OCI-M1 (cell line): ENCODE data around the gene GFOD2.
A peak's percentile ranks its signal among the peaks of the same experiment; 100 is the strongest.

ENCODE experiments used
- DNase-seq: peaks from one replicate; lab custom pipeline; 2025; lab: John Stamatoyannopoulos, UW

Gene GFOD2

DNA sequence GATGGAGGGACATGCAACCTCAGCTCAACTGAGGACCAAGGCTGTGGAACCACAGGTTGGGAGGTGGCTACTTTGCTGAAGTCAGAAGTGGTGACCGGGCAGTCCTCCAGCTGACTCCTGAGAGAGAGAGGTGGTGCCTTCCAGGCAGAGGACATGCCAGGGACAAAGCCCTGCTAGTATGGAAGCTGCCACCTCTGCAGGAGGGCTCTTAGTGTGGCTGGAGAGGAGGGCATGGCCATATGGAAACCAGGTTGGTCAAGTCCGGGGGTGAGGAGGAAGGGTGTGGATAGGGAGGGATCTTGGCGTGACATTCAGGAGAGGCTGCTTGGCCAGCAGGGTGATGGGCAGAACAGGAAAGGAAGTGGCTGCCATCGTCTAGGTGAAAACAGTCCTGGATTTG lies 46.8 kb downstream of the GFOD2 start:
- no peak for DNase-seq

DNA sequence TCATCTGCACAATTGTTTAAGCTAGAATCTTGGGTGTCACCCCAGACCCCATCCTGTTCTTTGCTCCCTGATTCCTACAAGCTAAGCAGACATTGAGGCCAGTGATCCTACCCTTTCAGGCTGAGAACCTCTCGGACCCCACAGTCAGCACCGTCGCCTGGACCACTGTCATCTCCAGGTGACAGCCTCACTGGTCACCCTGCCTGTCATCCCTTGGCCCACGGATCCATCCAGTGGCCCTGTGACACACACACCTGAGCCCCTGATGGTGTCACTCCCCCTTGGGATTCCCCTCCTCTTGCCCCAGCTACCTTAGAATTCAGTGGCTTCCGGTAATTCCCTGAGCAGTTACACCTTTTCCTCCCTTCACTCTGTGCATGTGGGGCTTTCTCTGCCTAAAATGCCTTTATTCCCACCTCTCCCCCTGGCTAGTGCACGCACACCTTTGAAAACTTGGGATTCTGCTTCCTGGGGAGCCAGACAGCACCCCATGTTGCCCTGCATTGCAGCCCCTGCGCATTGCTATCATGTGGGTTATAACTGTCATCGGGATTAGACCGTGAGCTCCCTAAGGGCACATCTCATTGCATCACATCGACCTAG lies 49.5 kb downstream of the GFOD2 start:
- no peak for DNase-seq

DNA sequence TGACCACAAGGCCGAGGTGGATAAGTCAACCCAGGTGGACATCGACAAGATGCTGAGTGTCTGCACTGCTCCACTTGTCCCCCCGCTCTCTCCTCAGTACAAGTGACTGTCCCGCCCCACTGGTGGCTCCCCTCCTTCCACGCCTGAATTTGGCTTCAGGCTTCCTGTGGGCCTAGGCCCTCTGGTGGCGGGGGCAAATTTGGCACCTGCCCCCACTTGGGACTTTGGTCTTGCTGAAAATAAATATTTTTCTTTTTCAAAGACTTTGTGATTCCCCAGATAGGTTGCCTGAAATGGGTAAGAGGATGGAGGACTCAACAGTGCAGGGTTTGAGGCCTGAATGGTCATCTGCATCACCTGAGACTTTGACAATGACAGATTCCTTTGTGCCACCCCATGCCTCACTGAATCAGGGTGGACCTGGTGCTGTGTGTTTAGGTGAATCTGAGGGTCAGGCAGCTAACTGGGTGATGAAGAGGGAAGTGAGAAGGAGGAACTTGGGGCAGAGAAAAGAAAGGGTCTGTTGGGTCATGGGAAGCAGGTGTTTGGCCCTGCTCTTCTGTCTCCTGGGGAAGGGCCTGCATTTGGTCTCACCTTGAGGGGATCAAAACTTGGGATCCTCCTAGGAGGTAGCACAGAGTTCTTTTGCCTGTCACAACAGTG lies 50.5 kb downstream of the GFOD2 start:
- peak; percentile 21 for DNase-seq

DNA sequence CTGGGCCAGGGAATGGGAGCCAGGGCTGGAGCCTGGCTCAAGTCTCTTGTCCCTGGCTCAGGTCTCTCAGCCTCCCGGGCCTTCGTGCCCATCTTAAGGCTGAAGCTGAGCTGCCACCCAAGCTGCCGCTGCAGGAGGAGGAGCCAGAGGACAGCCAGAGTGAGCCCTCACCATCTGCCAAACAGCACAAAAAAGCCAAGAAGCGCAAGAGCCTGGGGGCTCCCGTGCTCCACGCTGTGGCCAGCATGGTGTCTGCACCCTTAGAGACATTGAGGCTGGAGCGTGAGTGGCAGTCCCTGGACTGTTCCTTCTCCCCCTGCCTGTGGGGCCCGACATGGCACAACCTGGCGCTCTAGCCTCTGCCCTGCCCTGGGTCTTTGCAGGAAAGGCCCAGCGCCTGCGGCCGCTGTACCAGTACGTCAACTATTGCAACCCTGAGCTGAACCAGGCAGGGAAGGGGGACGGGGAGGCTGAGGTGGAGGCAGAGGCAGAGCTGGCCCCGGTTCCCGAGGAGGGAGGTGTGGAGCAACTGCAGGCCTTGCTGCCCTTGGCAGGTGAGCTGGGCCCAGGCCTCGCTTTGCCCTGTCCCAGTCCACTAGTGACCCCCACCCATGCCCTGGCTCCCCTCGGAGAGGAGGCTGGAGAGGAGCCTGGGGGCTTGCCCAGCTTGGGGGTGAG lies 51.2 kb downstream of the GFOD2 start:
- peak; percentile 95 for DNase-seq

DNA sequence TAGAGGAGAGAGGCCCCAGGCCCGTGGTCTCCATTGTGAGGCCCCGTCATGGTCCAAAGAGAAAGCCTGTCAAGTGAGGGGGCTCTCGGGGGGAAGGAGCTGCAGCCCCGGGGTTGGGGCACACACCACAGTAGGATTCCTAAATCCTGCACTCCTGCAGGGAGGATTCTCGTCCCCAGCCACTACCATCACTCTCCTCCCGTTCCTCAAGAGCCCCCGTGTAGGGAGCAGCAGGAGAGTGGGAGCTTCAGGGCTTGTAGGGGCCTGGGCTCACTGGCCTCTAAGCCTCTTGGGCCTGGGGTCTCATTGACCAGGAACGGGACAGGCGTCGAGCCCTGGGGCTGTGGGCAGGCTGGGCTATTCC lies 51.7 kb downstream of the GFOD2 start:
- no peak for DNase-seq

DNA sequence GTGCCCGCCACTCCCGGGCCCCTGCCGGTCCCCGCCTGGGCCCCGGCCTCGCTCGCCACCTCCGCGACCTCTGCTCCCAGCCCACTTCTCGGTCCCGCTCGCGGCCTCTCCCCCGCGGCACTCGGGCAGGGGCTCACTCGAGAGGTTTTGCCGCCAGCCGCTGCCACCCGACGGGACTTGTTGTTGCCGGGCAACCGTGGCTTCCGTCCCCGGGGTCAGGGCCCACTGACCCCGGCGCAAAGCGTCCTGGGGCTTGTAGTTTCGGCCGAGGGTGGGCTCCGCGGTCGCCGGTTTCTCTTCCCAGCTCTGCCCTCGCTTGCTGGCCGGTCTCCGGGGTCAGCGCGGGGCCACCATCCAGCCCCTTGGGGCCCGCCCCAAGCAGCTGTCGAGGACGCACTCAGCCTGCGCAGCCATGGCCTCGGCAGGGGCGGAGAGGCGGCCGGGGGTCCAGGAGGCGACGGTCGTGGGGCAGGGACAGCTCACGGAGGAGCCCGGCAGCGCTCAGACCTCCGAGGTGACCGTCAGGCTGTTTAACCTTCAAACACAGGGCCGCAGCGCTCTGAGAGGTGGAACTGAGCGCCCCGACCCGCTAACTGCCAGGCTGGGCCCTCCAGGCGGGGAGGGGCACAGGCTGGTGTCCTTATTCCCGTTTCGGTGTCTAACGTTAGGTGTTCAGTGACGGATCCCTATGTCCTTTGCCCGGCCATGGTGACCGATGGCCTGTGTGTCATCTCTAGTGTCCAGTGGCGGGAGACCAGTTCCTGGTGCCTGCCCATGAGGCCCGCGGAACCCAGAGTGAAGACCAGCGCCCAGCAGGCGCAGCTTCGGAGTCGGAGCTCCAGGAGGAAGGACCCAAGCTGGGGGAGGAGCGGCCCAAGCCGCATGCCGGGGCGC lies 52.3 kb downstream of the GFOD2 start, which contains the start of the genes C16orf86 and ENKD1:
C16orf86 (plus strand) TSS at position 256 of the 894 bp plus-strand sequence; CDS start at position 413, 157 bp downstream.
ENKD1 (minus strand) TSS at position 192 of the 894 bp plus-strand sequence. CDS start 308 bp downstream, outside the sequence.
- DNase-seq, result peak; percentile 90

DNA sequence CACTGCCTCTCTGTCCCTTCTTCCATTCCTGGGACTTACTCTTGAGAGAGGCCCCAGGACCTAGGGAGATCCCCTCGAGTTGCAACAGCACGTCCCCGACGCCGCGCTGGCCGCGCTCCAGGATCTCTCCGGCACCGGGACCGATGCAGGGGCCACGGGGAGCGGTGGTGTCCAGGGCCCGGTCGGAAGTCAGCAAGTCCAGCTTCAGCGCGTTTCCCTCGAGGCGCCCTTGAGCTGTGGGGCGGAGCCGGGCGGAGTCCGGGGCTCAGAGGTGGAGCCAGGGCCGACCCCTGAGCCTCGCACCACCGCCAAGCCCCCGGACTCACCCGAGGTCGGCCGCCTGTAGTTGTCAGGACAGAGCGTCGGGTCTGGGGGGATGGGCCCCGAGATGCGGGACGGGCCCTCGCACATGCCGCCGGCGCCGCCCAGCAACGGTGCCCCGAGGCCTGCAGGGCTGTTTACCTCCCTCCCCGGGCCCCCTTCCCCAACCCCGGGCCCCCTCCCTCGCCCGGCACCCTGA lies 53.0 kb downstream of the GFOD2 start:
- peak; percentile 55 for DNase-seq

DNA sequence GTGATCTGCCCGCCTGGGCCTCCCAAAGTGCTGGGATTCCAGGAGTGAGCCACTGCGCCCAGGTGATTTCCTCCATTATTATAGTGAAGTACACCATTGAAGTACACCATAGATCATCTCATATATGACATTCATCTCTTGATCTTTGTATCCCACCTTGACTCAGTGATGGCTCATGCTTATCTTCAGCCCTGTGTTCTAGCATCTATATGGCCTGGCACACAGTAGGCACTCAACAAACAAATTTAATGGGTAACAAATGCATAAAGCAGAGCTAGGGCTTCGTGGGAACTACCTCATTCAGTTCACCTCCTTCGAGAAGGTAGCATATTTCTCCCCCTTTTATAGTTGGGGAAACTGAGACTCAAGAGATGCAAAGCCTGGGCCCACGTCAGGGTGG lies 53.5 kb downstream of the GFOD2 start:
- DNase-seq, result no peak

DNA sequence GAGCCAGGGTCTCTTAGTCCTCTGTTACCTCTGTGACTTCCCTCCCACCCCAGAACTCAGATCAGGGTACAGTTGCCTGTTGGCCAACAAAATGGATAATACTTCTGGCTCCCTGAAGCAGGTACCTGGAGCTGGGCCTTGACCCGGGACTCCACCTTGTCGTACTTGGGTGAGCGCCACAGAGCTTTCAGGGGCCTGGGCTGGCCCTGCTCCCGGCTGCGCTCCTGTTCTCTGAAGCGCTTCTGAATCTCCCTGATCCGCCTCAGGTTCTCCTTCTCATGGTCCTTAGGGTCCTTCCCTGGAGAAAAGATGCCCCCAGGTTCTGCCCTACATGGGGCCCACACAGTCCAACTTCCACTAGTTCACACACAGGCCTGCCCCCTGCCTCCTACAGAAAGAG lies 54.2 kb downstream of the GFOD2 start:
- no peak for DNase-seq

DNA sequence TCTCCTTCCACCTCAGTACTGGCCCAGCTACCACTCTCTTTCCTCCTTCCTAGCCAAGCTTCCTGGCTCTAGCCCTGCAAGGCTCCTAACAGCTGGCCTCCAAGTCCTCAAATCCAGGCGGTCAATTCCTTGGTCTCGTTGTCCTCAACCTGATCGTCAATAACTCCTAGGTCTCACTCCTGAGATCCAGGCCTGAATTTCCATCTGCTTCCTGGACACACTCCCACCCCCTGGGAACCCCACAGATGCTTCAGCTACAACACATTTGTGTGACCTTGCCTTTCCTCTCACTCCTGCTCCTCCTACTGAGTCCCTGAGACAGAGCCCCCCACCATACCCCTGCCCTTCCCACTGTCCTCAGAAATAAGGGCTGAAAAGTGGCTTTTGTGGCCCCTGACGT lies 54.9 kb downstream of the GFOD2 start:
- no peak for DNase-seq

DNA sequence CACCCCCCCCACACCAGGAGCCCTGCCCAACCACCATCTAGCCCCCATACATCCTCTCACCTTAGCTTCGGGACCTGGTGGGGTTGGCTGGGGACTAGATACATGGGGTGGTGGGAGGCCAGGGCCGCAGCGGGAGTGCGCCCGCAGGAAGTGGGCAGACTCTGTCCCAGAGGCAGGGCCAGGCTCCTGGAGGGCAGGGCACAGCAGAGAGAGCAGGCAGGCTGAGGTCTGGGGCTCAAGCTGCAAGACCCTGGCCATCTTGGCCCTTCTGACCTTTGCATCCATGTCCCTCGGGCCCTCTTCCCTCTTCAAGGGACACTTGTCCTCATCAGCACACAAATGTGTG lies 55.3 kb downstream of the GFOD2 start:
- no peak for DNase-seq

DNA sequence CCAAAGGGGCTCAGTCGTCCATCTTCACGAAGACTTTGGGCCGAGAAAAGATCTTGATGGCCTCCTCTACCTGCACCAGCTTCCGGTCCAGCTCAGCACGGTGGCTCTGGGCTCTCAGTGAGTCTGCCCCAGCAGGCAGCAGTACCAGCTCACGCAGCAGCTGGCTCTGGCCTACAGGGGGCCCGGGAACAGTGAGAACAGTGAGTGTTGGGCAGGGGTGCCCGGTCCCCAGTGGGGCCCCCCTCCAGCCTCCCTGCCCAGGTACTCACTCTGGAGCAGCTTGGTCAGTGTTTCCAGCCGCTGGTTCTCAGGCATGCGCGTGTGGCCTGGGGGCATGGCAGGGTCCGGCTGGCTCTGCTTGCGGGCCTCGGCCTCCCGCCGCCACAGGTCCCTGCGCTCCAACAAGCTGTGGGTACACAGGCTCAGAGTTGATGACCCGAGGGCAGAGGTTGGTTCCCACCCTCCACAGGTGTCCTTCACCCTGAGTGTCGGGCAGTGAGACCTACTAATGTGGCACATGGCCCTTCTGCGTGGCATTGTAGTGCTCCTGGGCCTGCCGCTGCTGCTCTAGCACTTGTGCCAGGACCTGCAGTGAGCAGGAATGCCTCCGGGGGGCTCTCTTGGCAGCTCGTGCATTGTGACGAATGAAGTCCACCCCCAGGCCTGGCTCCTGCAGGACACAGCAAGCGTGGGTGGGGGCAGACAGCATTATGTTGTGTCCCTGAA lies 55.8 kb downstream of the GFOD2 start:
- peak; percentile 18 for DNase-seq

DNA sequence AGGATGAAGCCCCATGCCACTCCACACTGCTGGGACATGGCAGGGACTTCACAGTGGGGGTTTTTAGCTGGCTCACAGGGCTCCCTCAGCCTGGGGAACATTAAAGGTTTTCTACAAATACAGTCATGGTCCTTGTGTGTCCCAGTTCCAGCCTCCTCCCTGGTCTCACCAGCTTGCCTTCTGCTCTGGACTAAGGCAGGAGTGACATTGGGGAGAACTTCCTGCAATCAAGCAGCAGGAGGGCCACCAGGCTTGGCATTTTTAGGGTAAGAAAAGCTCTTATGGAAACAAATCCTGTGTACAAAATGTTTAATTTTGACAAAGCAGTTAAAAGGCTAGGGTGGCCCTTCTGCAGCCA lies 56.5 kb downstream of the GFOD2 start:
- no peak for DNase-seq

DNA sequence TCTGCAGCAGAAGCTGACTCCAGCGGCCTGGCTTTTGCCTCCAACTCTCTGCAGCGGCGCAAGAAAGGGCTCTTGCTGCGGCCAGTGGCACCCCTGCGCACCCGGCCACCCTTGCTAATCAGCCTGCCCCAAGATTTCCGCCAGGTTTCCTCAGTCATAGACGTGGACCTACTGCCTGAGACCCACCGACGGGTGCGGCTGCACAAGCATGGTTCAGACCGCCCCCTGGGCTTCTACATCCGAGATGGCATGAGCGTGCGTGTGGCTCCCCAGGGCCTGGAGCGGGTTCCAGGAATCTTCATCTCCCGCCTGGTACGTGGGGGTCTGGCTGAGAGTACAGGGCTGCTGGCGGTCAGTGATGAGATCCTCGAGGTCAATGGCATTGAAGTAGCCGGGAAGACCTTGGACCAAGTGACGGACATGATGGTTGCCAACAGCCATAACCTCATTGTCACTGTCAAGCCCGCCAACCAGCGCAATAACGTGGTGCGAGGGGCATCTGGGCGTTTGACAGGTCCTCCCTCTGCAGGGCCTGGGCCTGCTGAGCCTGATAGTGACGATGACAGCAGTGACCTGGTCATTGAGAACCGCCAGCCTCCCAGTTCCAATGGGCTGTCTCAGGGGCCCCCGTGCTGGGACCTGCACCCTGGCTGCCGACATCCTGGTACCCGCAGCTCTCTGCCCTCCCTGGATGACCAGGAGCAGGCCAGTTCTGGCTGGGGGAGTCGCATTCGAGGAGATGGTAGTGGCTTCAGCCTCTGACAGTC lies 57.0 kb downstream of the GFOD2 start:
- no peak for DNase-seq

DNA sequence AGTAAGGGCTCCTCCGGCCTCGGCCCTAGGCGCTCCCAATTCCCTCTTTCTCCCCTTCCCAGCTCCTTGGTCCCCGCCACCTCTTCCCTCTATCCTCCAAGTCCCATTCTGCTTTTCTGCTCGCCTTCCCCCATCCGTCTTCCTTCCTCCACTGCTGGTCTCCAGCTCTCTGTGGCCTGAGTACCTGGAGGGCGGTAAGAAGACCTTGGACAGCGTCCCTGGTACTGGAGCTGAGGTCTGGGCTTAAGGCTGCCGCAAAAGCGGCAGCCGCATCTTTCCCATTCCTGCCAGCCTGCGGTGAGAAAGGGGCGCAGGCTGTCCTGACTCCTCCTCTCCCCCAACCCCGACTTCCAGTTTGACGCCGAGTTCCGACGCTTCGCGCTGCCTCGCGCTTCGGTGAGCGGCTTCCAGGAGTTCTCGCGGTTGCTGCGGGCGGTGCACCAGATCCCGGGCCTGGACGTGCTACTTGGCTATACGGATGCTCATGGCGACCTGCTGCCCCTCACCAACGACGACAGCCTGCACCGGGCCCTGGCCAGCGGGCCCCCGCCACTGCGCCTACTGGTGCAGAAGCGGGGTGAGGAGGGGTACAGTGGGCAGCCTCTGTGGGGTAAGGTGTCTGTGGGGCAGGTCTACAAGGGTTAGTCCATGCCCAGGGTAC lies 57.9 kb downstream of the GFOD2 start:
- DNase-seq, result no peak

DNA sequence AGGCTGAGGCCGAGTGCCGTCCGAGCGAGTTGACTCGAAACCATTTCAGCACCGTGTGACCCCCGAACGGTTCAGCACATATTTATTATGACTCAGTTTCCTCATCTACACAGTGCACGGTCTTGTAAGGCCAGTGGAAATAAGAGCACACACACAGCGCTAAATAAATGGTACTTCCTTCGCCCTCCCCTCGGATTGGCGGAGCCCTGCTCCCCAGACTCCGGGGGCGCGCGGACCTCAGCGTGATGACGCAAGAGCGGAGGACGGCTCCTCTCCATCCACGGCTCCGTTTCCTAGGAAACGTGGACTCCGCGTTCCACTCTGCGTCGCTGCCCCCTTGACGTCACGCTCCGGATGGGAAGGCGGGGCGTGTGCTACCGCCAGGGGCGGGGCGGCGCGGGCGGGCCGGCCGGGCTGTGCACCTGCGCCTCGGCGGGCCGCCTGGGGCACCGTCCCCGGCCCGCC lies 58.5 kb downstream of the GFOD2 start, which contains the start of gene PARD6A:
PARD6A (plus strand) TSS at position 397 of the 465 bp plus-strand sequence. CDS start 79 bp downstream, outside the sequence.
- peak; percentile 97 for DNase-seq

DNA sequence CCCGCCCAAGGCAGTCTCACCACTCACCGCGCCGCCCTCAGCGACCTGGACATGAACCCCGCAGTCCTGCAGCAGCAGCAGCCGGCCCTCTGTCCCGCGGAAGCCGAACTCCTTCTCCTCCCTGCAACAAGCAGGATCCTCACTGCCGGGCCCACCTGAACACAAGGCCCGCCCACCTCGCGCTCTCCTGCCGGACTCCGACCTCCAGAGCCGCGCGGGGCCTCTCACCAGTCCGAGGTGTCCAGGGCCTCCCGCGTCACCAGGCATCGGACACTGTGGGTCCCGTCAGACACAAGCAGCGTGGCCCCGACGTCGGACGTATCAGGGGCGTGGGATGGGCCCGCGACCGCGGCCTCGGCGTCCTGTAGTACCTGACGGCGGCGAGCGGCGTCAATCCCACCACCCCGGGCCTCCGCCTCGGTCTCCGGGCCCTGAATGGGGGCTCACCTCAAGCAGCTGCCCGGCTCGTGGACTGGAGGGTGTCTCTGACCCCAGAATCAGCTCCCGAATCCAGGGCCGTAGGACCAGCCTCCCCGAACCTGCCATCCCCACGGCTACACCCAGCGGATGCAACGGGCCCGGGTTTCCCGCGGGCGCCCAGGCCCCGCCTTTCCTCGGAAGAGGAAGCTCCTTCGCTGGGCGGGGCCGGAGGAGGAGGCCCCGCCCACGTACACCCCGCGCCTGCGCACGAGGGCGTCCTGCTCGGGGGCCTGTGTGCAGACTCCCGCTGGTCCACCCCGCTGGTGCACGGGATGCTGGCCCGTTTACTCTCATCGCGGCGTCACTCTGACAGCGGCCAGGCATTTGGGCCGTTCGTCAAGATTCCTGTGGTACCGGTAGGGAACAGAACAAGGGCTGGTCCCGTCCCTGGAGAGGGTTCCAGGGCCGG lies 59.2 kb downstream of the GFOD2 start, which contains the start of gene ACD:
ACD (minus strand) TSS at position 586 of the 889 bp plus-strand sequence; CDS start at position 546, 40 bp downstream.
- peak; percentile 97 for DNase-seq

DNA sequence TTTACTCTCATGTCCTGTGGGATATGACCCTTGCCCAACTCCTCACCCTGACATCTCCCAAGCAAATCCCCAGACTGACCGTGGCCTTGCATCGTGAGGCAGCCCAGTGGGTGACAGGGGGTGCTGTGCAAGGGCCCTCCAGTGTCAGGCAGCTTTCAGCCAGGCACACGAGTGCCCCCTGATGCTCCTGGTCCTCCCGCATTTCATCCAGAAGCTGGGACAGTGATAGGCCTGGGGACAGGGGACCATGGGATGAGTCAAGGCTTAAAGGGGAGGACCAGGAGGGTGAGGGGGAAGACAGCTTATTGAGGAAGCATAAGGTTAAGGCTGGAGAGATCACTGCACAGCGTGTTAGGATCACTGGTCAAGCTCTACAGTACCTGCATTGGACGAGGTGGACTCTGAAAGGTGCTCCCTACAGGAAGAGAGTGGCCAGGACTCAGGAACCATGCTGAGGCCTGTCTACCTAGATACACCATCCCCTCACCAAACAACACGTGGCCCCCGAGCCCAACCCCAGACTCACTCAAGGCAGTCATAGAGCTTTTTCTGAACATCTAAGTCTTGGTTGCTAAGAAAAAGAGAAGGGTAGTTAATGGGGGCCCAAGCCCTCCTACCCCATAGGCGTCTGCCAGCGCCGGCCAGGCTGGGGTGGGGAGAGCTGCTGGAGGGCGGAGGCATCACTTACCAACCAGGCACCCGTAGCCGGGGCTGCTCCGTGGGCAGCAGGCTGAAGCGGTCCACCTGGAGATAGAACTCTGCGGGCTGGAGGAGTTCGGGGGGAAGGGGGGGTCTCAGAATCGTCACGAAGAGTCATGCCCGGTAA lies 60.1 kb downstream of the GFOD2 start:
- DNase-seq, result no peak
